ENCODE data around the gene TDRD7.
"Not testable (repeated sequence)": the region's sequence is repeated elsewhere in the genome, so short reads cannot be mapped to it uniquely, and the experiment has no call there.

TDRD7 gene

DNA sequence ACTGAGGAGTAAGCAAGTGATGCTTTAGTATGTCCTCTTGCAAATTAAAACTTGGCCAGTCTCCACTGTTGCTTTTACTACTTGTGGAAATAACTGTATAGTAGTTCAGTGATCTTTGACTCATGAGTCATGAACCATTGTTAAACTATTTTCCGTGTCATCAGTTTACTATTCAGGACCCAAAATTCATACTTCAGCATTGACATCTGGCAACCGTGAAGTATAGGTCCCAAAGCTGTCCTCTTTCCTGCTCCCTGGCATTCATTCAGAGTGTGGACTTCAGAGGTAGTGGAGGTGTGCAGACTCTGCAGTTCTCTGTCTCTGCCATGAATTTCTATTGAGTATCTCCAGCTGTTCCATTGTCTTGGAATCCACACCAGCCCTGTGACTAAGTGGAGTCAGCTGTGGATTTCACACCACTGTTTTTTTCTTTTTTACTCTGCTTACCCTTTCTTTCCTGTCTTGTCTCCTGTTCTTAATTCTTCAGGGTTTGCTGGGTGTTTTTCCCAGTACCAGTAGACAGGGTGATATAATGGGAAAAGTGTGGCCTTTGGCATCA lies 7.5 kb downstream of the TDRD7 start:
- no peak for DNase-seq (ENCODE audit: low read depth in 2 of 2)

DNA sequence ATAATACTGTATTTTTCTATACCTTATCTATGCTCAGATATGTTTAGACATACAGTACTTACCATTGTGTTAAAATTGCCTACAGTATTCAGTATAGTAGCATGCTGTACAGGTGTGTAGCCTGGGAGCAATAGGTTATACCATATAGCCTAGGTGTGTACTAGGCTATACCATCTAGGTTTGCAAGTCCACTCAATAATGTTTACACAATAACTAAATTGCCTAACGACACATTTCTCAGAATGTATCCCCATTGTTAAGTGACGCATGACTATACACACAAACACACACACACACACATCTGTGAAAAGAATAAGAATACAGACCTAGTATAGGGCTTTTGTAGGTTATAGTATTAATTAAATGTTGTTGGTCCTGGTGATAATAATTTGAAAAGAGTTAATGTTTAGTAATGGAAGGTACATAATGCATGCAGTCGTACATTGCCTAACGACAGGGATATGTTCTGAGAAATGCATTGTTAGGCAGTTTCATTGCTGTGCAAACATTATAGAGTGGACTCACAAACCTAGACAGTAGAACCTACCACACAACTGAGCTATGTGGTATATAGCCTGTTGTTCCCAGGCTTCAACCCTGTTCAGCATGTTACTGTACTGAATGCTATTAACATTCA lies 13.6 kb downstream of the TDRD7 start:
- DNase-seq (ENCODE audit: low read depth in 2 of 2) = no peak

DNA sequence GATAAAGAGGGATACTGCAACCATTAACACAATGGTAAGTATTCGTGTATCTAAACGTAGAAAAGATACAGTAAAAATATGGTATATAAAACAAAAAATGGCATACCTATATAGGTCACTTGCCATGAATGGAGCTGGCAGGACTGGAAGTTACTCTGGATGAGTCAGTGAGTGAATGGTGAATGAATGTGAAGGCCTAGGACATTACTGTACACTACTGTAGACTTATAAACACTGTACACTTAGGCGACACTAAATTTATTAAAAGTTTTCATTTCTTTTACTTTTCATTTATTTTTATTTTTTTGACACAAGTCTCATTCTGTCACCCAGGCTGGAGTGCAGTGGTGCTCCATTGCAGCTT lies 14.1 kb downstream of the TDRD7 start:
- no peak for DNase-seq (ENCODE audit: low read depth in 2 of 2)

DNA sequence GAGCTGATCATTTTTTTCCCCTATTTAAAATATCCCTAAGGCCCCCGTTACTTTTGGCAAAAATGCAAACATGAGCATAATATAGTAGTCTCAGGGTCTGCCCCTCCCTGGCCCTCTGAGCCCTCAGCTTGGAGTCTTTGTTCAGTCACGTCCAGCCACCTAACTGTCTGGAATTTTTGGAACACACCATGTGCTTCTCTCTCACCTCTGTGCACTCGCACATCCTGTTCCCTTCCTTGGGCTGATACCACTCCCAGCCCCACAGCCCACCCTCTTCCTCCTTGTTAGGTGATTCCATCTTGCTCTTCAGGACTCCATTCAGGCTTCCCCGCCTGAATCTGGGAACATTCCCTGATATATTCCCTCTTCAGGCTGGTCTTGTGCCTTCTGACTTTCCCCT lies 16.0 kb downstream of the TDRD7 start:
- DNase-seq (ENCODE audit: low read depth in 2 of 2) = no peak

DNA sequence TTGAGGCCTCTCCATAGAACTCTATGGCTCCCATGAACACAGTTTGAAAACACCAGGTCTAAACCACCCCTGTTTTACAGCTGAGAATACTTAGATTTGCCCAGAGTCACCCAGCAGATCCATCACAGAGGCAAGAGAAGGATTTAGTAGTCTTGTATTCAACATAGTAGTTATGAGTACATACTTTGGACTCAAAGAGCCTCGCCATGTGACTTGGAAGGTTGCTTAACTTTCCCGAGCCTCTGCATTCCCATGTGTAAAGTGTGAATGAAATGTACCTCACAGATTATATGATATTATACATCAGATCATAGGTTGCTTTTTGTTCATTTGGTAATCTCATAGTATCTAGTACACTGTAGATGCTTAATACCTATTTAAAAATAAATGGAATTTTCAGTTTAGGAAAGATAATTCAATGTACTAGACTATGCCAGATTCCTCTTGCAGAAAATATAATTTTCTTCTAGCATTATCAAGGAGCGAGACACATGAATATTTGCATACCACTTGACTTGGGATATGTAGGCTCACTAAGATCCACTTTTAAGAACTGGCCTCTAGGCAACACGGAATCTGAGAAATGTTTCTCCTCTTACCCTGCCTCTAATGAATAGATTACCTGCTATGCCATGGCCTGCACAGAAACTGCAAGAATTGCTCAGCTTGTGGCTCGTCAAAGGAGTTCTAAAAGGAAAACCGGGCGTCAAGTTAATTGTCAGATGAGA lies 18.6 kb downstream of the TDRD7 start:
- DNase-seq (ENCODE audit: low read depth in 2 of 2) = no peak

DNA sequence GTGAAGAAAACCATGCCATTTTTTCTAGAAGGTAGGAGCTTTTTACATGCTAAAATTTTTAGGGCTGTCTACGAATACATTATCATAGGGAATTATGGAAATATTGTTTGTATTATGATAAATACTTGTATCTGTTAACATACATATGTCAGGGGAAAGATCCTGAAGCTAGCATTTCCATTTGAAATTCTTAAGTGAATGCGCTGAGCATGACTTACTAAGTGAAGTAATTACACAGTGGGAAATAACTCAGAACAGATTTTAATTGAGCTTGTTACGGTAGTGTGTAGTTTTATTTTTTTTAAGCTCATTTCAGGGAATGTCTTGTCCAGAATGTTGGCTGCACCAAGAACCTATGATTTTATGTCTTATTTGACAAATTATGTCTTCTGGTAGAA lies 19.1 kb downstream of the TDRD7 start:
- DNase-seq (ENCODE audit: low read depth in 2 of 2) = no peak

DNA sequence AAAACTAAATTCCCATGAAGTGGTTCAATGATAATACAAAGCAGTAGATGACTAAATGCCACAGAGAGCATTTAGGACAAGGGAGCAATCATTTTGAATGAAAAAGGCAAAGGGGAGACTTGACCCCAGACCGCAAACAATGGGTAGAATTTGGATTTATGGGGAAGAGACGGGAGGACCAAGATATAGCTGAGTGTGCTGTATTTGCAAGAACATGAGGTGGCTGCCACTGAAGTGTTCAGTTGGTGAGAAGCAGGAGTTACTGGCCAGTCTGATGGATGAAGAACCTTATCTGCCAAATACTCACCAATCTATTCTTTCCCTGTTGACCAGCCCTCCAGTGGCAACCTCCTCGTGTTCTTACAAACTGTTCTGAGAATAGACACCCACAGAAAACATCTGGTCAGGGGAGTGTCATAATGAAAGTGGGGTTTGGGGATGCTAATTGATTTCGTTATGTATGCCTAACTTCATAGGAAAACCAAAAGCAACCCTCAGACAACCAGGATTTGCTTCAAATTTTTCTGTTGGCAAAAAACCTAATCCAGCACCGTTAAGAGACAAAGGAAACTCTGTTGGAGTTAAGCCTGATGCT lies 19.8 kb downstream of the TDRD7 start:
- DNase-seq (ENCODE audit: low read depth in 2 of 2) = no peak

DNA sequence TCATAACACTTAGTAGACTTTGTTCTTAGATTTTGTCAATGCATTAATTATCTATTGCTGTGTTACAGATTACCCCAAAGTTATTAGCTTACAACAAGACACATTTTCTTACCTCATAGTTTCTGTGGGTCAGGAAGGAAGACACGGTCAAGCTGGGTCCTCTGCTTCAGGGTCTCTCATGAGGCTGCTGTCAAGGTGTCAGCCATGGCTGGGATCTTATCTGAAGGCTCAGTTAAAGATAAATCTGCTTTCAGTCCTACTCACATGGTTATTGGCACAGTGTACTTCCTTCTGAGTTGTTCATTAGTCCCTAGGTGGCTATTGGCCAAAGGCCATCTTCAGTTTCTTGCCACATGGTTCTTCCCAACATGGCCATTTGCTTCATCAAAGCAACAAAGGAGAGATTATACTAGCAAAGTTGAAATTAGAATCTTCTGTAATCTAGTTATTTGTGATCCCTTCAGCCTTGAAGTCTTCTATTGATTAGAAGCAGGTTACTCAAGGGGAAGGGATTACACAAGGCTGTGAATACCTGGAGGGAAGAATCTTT lies 25.2 kb downstream of the TDRD7 start:
- DNase-seq (ENCODE audit: low read depth in 2 of 2) = no peak

DNA sequence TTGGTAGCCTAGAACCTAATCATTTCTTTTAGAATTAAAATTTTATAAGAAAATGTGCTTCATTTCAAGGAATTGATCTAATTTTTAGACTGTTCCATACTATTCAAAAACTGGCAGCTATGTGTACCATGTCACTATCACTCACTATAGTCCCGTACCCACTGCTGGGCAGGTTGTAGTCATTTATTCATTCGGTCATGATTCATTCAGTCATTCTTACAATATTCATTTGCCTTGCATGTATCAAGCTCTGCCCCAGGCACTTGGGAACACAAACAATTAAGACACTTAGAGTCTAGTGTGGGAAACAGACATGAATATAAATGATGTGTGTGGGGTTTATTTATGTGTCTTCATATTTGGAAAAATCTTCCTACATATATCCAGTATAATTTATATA lies 26.4 kb downstream of the TDRD7 start:
- no peak for DNase-seq (ENCODE audit: low read depth in 2 of 2)

DNA sequence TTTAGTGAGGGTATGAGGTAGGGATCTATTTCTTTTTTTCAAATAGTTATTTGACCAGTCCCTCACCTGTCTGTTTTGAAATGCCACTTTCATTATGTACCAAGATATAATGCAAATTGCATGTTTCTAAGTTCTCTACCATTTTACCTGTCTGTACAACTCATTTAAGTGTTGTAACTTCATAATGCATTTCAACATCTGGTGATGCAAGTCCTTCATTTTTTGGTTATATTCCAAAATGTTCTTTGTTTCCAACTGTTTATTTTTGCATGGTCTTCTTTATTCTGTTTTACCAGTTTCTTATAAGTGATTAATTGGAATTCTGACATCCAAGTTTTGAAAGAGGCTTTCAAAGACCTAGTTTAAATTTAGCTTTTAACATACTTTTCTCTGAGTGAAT lies 26.8 kb downstream of the TDRD7 start:
- no peak for DNase-seq (ENCODE audit: low read depth in 2 of 2)

DNA sequence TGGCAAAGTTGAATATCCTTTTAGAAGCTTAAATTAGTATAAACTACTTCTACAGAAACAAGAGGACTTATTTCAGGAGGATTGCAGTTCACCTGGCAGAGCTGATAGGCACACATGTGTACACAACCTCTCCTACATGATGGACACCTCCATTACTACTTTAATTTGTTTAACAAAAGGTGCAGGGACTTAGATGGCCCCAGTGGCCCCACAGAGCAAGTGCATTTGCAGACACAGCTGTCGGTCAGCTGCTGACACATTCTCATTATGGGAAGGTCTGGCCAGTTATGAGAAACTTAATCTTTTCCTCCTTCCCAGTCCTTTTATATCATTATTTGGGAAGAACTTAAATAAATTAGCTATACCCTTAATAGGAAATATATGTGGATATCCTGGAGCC lies 28.3 kb downstream of the TDRD7 start:
- no peak for DNase-seq (ENCODE audit: low read depth in 2 of 2)

DNA sequence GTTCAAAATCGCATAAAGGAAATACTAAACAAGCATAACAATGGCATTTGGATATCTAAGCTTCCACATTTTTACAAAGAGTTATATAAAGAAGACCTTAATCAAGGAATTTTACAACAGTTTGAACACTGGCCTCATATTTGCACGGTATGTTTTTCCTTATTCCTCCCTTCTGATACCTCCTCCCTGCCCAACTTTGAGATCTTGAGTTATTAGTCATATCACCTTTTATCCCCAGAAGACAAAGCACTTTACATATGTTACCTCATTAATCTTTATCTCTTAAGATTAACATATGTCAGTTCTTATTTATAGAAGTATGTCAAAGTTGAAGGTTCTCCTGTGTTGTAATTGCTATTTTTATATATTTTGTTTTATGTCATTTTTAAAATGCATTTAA lies 29.8 kb downstream of the TDRD7 start:
- no peak for DNase-seq (ENCODE audit: low read depth in 2 of 2)

DNA sequence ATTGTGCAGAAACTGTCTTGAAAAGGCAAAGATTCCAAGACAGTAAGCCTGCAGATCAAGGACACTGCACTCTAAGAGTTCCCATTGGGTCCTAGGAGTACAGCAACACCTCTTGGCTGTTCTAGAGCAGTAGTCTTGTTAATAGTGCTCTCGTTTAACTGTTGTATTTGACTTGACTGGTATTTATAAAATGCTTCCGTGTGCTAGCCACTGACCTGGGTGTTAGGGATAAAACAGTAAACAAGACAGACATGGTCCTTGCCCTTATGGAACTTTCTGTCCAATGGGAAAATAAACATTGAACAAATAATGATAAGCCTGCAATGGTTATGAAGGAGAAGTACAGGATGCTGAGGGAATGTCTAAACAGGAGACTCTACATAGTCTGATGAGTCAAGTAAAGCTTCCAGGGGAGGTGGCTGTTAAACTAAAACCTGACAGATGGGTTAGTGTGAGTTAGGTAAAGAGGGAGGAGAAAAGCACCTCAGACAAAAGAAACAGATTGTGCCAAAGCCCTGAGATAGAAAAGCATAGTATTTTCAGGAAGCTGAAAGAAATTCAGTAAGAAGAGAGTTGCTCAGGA lies 33.3 kb downstream of the TDRD7 start:
- no peak for DNase-seq (ENCODE audit: low read depth in 2 of 2)

DNA sequence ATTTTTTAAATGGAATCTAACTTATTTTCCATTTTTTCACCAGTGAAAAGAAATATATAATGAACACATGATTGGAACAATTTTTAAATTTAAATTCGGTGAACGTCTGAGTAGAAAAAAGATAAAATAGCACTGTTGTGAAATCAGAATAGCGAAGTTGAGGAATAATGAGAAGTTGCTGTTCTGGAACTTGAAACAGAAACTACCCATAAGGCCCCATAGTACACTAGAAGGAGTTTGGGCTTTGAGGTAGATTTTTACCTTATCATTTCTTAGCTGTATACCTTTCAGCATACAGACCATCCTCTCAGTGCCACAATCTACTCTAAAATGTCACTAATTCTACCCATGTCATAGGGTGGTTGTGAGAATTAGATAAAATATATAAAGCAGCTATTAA lies 35.1 kb downstream of the TDRD7 start:
- no peak for DNase-seq (ENCODE audit: low read depth in 2 of 2)

DNA sequence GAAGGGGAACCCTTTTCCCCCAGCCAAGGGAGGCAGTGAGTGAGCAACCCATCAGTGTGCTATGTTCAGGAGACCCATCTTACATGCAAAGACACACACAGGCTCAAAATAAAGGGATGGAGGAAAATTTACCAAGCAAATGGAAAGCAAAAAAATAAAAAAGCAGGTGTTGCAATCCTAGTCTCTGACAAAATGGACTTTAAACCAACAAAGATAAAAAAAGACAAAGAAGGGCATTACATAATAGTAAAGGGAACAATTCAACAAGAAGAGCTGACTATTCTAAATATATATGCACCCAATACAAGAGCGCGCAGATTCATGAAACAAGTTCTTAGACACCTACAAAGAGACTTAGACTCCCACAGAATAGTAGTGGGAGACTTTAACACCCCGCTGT lies 41.7 kb downstream of the TDRD7 start:
- not testable (repeated sequence) for DNase-seq (ENCODE audit: low read depth in 2 of 2)

DNA sequence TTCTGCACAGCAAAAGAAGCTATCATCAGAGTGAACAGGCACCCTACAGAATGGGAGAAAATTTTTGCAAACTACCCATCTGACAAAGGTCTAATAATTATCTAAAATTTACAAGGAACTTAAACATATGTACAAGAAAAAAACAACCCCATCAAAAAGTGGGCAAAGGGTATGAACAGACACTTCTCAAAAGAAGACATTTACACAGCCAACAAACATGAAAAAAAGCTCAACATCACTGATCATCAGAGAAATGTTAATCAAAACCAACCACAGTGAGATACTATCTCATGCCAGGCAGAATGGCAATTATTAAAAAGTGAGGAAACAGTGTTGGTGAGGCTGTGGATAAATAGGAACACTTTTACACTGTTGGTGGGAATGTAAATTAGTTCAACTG lies 44.9 kb downstream of the TDRD7 start:
- DNase-seq (ENCODE audit: low read depth in 2 of 2) = not testable (repeated sequence)

DNA sequence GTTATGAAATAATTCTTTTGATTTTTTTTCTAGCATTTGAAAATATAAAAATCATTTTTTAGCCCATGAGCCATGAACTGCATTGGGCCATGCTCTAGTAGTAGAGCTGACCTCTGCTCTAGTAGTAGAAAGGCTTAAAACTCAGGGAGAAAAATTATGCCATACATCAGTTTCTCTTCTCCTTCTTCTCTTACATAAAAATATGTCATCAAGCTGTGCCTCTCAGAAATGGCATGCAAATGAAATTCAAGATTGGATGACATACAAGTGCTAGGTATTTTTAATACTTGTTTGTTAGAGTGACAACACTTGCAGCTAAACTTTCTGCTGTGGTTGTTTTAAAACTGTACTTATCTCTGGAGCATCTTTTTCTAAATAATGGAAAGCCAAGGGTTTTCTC lies 47.4 kb downstream of the TDRD7 start:
- no peak for DNase-seq (ENCODE audit: low read depth in 2 of 2)

DNA sequence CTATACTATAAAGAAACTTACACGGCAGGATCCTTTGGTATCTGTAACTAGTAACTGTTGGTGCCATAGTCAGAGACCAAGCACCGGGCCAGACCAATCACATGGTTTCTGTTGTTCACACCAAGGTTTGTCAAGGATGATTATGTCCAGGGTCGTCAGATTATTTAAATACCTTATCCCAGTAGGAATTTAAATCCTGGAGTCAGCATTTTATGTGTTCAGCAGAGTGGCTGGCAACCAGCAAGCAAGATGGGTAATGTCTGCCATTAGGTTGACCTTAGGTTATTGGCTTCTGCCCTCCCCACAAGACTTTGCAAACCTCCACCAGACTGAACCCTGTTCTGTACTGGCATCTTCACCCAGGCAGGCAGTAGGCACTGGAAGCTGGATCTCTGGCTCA lies 50.3 kb downstream of the TDRD7 start:
- no peak for DNase-seq (ENCODE audit: low read depth in 2 of 2)

DNA sequence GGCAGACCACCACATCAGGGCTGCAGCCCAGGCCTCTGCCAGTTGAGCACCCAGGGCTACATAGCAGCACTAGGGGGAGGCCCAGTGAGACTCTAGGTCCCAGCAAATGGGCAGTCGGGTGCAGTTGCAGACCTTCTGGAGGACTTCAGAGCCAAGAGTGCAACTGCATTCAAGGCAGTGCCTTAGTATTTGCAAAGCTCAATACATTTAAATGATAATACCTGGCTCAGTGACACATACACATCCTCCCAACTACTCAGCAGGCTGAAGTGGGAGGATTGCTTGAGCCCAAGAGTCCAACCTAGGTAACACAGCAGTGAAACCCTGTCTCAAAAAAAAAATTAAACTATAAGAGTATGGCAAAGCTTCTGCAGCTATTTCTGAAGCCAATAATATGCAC lies 51.0 kb downstream of the TDRD7 start:
- DNase-seq (ENCODE audit: low read depth in 2 of 2) = no peak

DNA sequence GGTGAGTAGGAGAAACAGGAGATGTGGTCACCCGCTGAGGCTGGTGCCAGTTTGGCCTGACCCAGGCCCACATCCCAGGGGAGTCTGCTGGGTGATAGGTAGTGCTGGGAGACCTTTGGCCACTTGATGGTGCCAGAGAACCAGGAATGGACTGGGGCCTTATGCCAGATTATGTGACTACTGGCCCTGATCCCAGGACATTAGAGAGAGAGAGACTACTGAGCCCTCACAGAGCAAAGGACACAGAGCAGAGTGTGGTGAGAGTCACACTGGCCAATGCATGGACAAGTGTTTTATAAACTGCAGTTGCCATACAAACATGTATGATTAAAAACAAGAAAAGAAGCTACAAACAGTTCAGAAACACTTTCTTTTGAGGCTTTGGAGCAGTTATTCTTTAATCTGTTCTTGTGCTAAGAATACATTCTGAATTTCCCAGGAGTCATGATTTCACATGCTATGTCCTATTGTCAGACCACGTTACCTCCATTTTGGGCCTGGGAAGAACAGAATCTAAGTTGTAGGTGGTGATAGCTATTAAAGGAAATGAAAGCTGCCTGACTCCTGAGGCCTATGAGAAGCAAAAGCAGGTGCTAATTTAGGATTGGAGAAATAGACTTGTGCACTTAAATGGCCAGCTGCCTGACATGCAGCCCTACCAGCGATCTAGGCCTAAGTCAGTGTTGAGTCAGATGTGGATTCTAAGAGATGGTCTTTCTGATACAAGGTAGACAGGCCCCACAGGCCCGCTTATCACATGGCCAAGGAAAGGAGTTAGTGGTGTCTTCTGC lies 57.0 kb downstream of the TDRD7 start:
- no peak for DNase-seq (ENCODE audit: low read depth in 2 of 2)

DNA sequence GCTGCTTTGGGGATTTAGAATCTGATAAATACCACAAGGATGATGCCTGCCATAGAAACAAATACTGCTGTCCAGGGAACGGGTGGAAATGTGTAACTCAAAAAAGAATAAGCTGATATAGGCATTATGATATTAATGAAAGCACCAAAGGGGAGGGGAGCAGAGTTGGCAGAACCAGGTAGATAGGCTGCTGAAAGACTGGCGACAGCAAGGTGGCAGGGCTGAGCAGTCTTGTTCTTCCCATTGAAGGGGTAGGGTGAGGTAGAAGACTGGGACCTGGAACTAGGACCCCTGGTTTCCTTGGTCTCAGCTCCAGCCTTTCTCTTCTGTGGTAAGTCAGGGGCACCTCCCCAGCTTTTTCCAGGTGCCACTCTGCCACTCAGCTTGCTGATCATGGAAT lies 58.2 kb downstream of the TDRD7 start:
- no peak for DNase-seq (ENCODE audit: low read depth in 2 of 2)

DNA sequence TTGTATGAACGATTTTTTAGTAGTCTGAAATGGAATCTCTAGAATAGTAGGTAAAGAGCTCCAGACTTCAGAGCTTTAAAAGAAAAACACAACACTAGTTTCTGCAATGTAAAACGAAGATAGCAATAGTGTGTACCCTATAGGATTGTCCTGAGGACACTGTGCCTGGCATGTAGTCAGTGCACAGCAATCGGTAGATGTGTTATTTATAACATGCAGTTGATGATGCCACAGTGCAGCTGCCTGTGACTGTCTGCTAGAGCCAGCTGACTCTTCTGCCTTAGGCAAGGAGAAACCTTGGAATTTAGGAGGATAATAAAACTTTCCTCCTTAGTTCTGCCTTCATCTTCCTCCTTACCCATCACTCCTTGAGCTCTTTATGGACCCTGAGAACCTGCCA lies 61.8 kb downstream of the TDRD7 start:
- no peak for DNase-seq (ENCODE audit: low read depth in 2 of 2)

Measured in stimulated activated CD4-positive, alpha-beta T cell treated with anti-CD3 and anti-CD28 coated beads, Interleukin-1b, Interleukin-23, amount 100 ng/mL, for 1 hour (primary cell).